Neural cell (in vitro differentiated cells): ENCODE data around the gene KRTAP10-7. TPM values are rescaled to one million over a fixed set of nuclear protein-coding genes. Genes with fewer than 3 reads are reported as not detected.

Experiments
- H2AFZ ChIP-seq: fragments of 200-600, 300-800 bp; sonication (generic), shearing (Covaris generic); 2 replicates; pipeline ENCODE4 v1.6.0; 2014; ENCODE audit warnings: low read depth, mild to moderate bottlenecking, antibody characterized with exemption, low read length, moderate library complexity
- H3F3A ChIP-seq: fragments of 200-600 bp; shearing (Covaris generic); 2 replicates; pipeline ENCODE4 v1.6.1; 2016; ENCODE audit warnings: mild to moderate bottlenecking, moderate library complexity, mixed read lengths, antibody characterized with exemption, low read length; ENCODE audit not compliant: insufficient read depth, poor library complexity, severe bottlenecking
- H3K27ac ChIP-seq: fragments of 200-600, 300-800 bp; sonication (generic), shearing (Covaris generic); 2 replicates; pipeline ENCODE4 v1.5.1; 2014; ENCODE audit warnings: mild to moderate bottlenecking, low read length, moderate library complexity
- H3K27me3 ChIP-seq: fragments of 300-800, 200-600 bp; sonication (generic), shearing (Covaris generic); 2 replicates; pipeline ENCODE4 v1.6.0; 2014; ENCODE audit warnings: mild to moderate bottlenecking, low read depth, low read length, moderate library complexity; ENCODE audit not compliant: insufficient read depth
- H3K36me3 ChIP-seq: fragments of 300-800, 200-600 bp; sonication (generic), shearing (Covaris generic); 2 replicates; pipeline ENCODE4 v1.5.1; 2014; ENCODE audit warnings: mild to moderate bottlenecking, antibody characterized with exemption, low read length, moderate library complexity; ENCODE audit not compliant: insufficient read depth
- H3K4me2 ChIP-seq: fragments of 300-800, 200-600 bp; sonication (generic), shearing (Covaris generic); 2 replicates; pipeline ENCODE4 v1.6.0; 2014; ENCODE audit warnings: mild to moderate bottlenecking, low read length
- H3K4me3 ChIP-seq: fragments of 300-800, 200-600 bp; sonication (generic), shearing (Covaris generic); 2 replicates; pipeline ENCODE4 v1.5.1; 2014; ENCODE audit warnings: mild to moderate bottlenecking, low read length, moderate library complexity
- H3K79me2 ChIP-seq: fragments of 200-600 bp; shearing (Covaris generic); replicated peaks from 2 replicates; pipeline ENCODE4 v1.6.0; 2014; ENCODE audit warnings: mild to moderate bottlenecking, low read length, moderate library complexity; ENCODE audit not compliant: insufficient read depth
- H3K9ac ChIP-seq: fragments of 300-800, 200-600 bp; sonication (generic), shearing (Covaris generic); 2 replicates; pipeline ENCODE4 v1.6.1; 2016; ENCODE audit warnings: mild to moderate bottlenecking, low read length, mixed read lengths
- H3K9me2 ChIP-seq: fragments of 200-600 bp; shearing (Covaris generic); 2 replicates; pipeline ENCODE4 v1.6.1; 2016; ENCODE audit warnings: mild to moderate bottlenecking, low read length, mixed read lengths; ENCODE audit not compliant: insufficient read depth
- H3K9me3 ChIP-seq: fragments of 200-600, 300-800 bp; sonication (generic), shearing (Covaris generic); 2 replicates; pipeline ENCODE4 v1.6.1; 2016; ENCODE audit warnings: mild to moderate bottlenecking, mixed run types, low read length, moderate library complexity, mixed read lengths
- H4K20me1 ChIP-seq: fragments of 200-600 bp; shearing (Covaris generic); 2 replicates; pipeline ENCODE4 v1.6.1; 2016; ENCODE audit warnings: mild to moderate bottlenecking, mixed run types; ENCODE audit not compliant: insufficient read depth
- CTCF ChIP-seq: fragments of 450-650 bp; IDR thresholded peaks from 2 replicates; pipeline ENCODE4 v1.5.1; 2014; ENCODE audit warnings: antibody characterized with exemption, mild to moderate bottlenecking, moderate library complexity; ENCODE audit not compliant: poor library complexity, severe bottlenecking
- EP300 ChIP-seq: fragments of 450-650 bp; conservative IDR thresholded peaks from 2 replicates; pipeline ENCODE4 v1.6.1; 2014; ENCODE audit warnings: antibody characterized with exemption, mild to moderate bottlenecking, moderate library complexity; ENCODE audit not compliant: poor library complexity, severe bottlenecking
- EZH2 ChIP-seq: fragments of 200-600, 300-800 bp; shearing (Covaris generic), sonication (generic); IDR thresholded peaks from 2 replicates; pipeline ENCODE4 v1.6.1; 2014; ENCODE audit warnings: antibody characterized with exemption, low read length, borderline replicate concordance, mild to moderate bottlenecking; ENCODE audit not compliant: insufficient read depth, poor library complexity, severe bottlenecking
- MXI1 ChIP-seq: fragments of 450-650 bp; conservative IDR thresholded peaks from 2 replicates; pipeline ENCODE4 v1.6.1; 2014; ENCODE audit warnings: antibody characterized with exemption, mild to moderate bottlenecking; ENCODE audit not compliant: poor library complexity, severe bottlenecking
- POLR2AphosphoS5 ChIP-seq: IDR thresholded peaks from 2 replicates; pipeline ENCODE4 v1.6.1; 2012
- RAD21 ChIP-seq: fragments of 450-650 bp; conservative IDR thresholded peaks from 2 replicates; pipeline ENCODE4 v1.6.1; 2014; ENCODE audit warnings: antibody characterized with exemption, mild to moderate bottlenecking, moderate library complexity
- REST ChIP-seq: IDR thresholded peaks from 2 replicates; pipeline ENCODE4 v1.6.1; 2012; ENCODE audit warnings: borderline replicate concordance
- SMC3 ChIP-seq: fragments of 450-650 bp; conservative IDR thresholded peaks from 2 replicates; pipeline ENCODE4 v1.6.1; 2014; ENCODE audit warnings: antibody characterized with exemption, mild to moderate bottlenecking, moderate library complexity; ENCODE audit not compliant: poor library complexity
- TAF1 ChIP-seq: IDR thresholded peaks from 2 replicates; pipeline ENCODE4 v1.6.1; 2012; ENCODE audit warnings: low read depth
- polyA plus RNA-seq: library from polyadenylated mRNA; depleted of rRNA; stranded (reverse); fragments of >200 nt; gene quantifications from 2 replicates; pipeline ENCODE4 v1.2.3, GENCODE V29; 2014

KRTAP10-7 gene
- polyA plus RNA-seq, 1 donor from 2014 or later = not detected

- H4K20me1 ChIP-seq = no peaks in the 10 kb centered on the region
- H3K27me3 ChIP-seq = no peaks in the 10 kb centered on the region
- no peak overlapping the region for H3K4me3 ChIP-seq
- peaks cover 10% of the 10 kb centered on the region for H3K9me3 ChIP-seq
- H3F3A ChIP-seq = no peaks in the 10 kb centered on the region
- H2AFZ ChIP-seq = no peak overlapping the region
- no peak overlapping the region for H3K27ac ChIP-seq
- H3K9ac ChIP-seq = no peak overlapping the region
- H3K9me2 ChIP-seq = no peaks in the 10 kb centered on the region
- no peaks in the 10 kb centered on the region for H3K36me3 ChIP-seq
- no peaks in the 10 kb centered on the region for H3K79me2 ChIP-seq
- H3K4me2 ChIP-seq = no peak overlapping the region
- no peak for TF ChIP-seq TAF1
Observed at GRCh38 chr21:44574457-44575306, 25.7 kb upstream of the KRTAP10-7 start.

GRCh38 chr21:44575307-44576024, 24.9 kb upstream of the KRTAP10-7 start:
- Histone ChIP-seq H3K4me2 (no peak overlapping the region), H3K4me3 (no peak overlapping the region), H3F3A (no peaks in the 10 kb centered on the region), H4K20me1 (no peaks in the 10 kb centered on the region), H3K9me3 (peaks cover 8% of the 10 kb centered on the region), H2AFZ (no peak overlapping the region), H3K36me3 (no peaks in the 10 kb centered on the region), H3K79me2 (no peaks in the 10 kb centered on the region), H3K27ac (no peak overlapping the region), H3K9ac (no peak overlapping the region), H3K27me3 (no peaks in the 10 kb centered on the region), H3K9me2 (no peaks in the 10 kb centered on the region)
- no peak for TF ChIP-seq CTCF
- no peak for TF ChIP-seq POLR2AphosphoS5
- no peak for TF ChIP-seq MXI1
- TF ChIP-seq SMC3 = no peak
- TF ChIP-seq EP300 = no peak
- no peak for TF ChIP-seq TAF1
- TF ChIP-seq REST = no peak
- TF ChIP-seq EZH2 = no peak
- TF ChIP-seq RAD21 = no peak
